Measurements from ENCODE around the gene ADI1. TPM values are rescaled to one million over a fixed set of nuclear protein-coding genes. Genes with fewer than 3 reads are reported as not detected.

The ADI1 gene
- total and polyA plus RNA-seq, 2 of the 8 experiments (the other 6 are each of a cell fraction or from before 2014, with no cell fraction given), result 12.2 to 40.2 TPM

GRCh38 chr2:3539836-3540235, 20.5 kb upstream of the ADI1 start:
- Histone ChIP-seq H4K5ac (ENCODE audit: insufficient read length, low read depth, low read length) (no peak overlapping the region), H4K20me1 (replicated peaks in 1 of 2; ENCODE audit: control insufficient read depth in 1 of 2, insufficient read depth in 2 of 2, low read length in 2 of 2) (peaks cover 4 to 7% of the 10 kb centered on the region in 2 experiments), H2BK20ac (ENCODE audit: low read length) (no peak overlapping the region), H3K79me1 (ENCODE audit: low read depth, low read length) (0 out of 2 replicates have a peak, but pooled peaks cover 3% of the 10 kb centered on the region), H3K23me2 (ENCODE audit: low read depth, low read length) (no peaks in the 10 kb centered on the region; the same call in 1 of the 2 replicates), H4K8ac (ENCODE audit: extremely low read depth, insufficient read depth, low read length) (no peak overlapping the region), H2BK5ac (ENCODE audit: low read depth, low read length) (no peak overlapping the region), H3K4ac (replicated peaks; ENCODE audit: insufficient read length, low read depth, low read length) (no peak overlapping the region), H3K79me2 (ENCODE audit: control insufficient read depth in 1 of 2, insufficient read depth in 2 of 2, low read length in 2 of 2) (peaks cover 0 to 6% of the 10 kb centered on the region in 2 experiments; a peak in 2 of 4 replicates), H3K4me3 (ENCODE audit: extremely low read depth in 1 of 4, insufficient read depth in 2 of 4, low read depth in 3 of 4, low read length in 4 of 4) (no peak overlapping the region), H3K14ac (ENCODE audit: insufficient read length) (no peak overlapping the region), H3K4me1 (replicated peaks in 1 of 4; ENCODE audit: control insufficient read depth in 3 of 4, insufficient read depth in 4 of 4, low read length in 3 of 4) (no peaks in the 10 kb centered on the region; a peak in 1 of 7 replicates), H2BK120ac (replicated peaks; ENCODE audit: low read depth, low read length) (no peak overlapping the region), H4K91ac (replicated peaks; ENCODE audit: insufficient read length, low read length) (no peak overlapping the region), H2BK12ac (ENCODE audit: low read depth, low read length) (no peak overlapping the region), H2BK15ac (ENCODE audit: low read length) (no peak overlapping the region), H3K18ac (ENCODE audit: extremely low read depth, low read length) (no peak overlapping the region), H3K36me3 (ENCODE audit: control insufficient read depth in 2 of 4, insufficient read depth in 4 of 4, low read length in 3 of 4) (peaks cover 11 to 41% (median 27%) of the 10 kb centered on the region in 4 experiments), H3K56ac (replicated peaks; ENCODE audit: insufficient read length, low read depth, low read length) (no peak overlapping the region), H3K9ac (replicated peaks in 1 of 4; ENCODE audit: extremely low read depth in 1 of 4, low read depth in 3 of 4, low read length in 3 of 4) (no peak overlapping the region), H2AFZ (ENCODE audit: low read length) (no peak overlapping the region), H3K27ac (ENCODE audit: low read depth, low read length) (no peak overlapping the region), H3K9me3 (ENCODE audit: insufficient read depth in 2 of 2, low read depth in 1 of 2, low read length in 1 of 2) (no peaks in the 10 kb centered on the region), H3K4me2 (ENCODE audit: insufficient read depth in 1 of 2, low read depth in 2 of 2, low read length in 2 of 2) (no peak overlapping the region), H3K27me3 (replicated peaks in 1 of 4; ENCODE audit: control insufficient read depth in 3 of 4, extremely low read depth in 1 of 4, insufficient read depth in 3 of 4, low read length in 3 of 4) (no peaks in the 10 kb centered on the region), H2AK5ac (ENCODE audit: low read depth, low read length) (no peak overlapping the region), H3K23ac (ENCODE audit: insufficient read length) (no peak overlapping the region)
- CTCF ChIA-PET (ENCODE audit: partially characterized antibody), result interaction anchor here (0.7 to 1.5 kb wide), 8 partner anchors 8 to 117 kb away, joined by 3 to 5 read pairs (median 4); no protein-coding TSS in a partner anchor
- POLR2A ChIA-PET (ENCODE audit: partially characterized antibody), result interaction anchor here (0.7 to 2.6 kb wide), 3 partner anchors 13 to 18 kb away, joined by 3 to 11 read pairs (median 4); partner anchors contain the start of gene RNASEH1
- 94% methylated on average over 9 of the region's 9 CpGs; no CpG with 5 or more reads in 1 of the 2 experiments for WGBS, 2 experiments (ENCODE audit: extremely low coverage in 1 of 2, insufficient coverage in 1 of 2, insufficient read length in 1 of 2, insufficient replicate concordance in 2 of 2, low coverage in 1 of 2, low lambda C conversion rate in 2 of 2, missing lambda C conversion rate in 1 of 2)
- DNase-seq (ENCODE audit: low read depth in 1 of 2, low spot score in 2 of 2), result no peak
- no peak for FAIRE-seq
- no peak for TF ChIP-seq SP1 (IDR thresholded peaks at IDR 0.05; ENCODE audit: low read depth, low read length)
- TF ChIP-seq SRF (IDR thresholded peaks at IDR 0.05; ENCODE audit: low read depth, low read length), result no peak
- TF ChIP-seq FOSL1 (IDR thresholded peaks at IDR 0.05; ENCODE audit: insufficient read depth, low read depth, low read length), result no peak
- no peak for TF ChIP-seq CEBPB (IDR thresholded peaks at IDR 0.05; ENCODE audit: low read depth, low read length)
- TF ChIP-seq CREB1 (IDR thresholded peaks at IDR 0.05), result no peak
- no peak for TF ChIP-seq SUZ12 (IDR thresholded peaks at IDR 0.05; ENCODE audit: low read length)
- TF ChIP-seq HDAC2 (IDR thresholded peaks at IDR 0.05; ENCODE audit: borderline replicate concordance in 1 of 2, low read depth in 2 of 2, low read length in 2 of 2), result no peak
- TF ChIP-seq CTCF (IDR thresholded peaks at IDR 0.05; ENCODE audit: control extremely low read depth in 1 of 3, insufficient read depth in 1 of 3, low read depth in 1 of 3, low read length in 3 of 3), result peak in 2 of 3 experiments; percentile 1 to 7; a peak in 1 of 4 replicates
- no peak for TF ChIP-seq POU5F1 (IDR thresholded peaks at IDR 0.05; ENCODE audit: low read depth, low read length)
- TF ChIP-seq YY1 (IDR thresholded peaks at IDR 0.05; ENCODE audit: low read depth, low read length), result peak; percentile 40; the same call in 1 of the 2 replicates
- no peak for TF ChIP-seq CBX8 (IDR thresholded peaks at IDR 0.05; ENCODE audit: borderline replicate concordance, low read depth, low read length)
- no peak for TF ChIP-seq MAFK (IDR thresholded peaks at IDR 0.05; ENCODE audit: low read depth, low read length)

Measured in H1 (cell line).